Stomach (tissue), 9 donors: ENCODE data around the gene PLEKHG4. TPM values are rescaled to one million over a fixed set of nuclear protein-coding genes. Genes with fewer than 3 reads are reported as not detected.

Source experiments
- DNase-seq, 2 donors: peaks; one replicate each; pipeline versions ENCODE4 v3.0.0 to v3.0.0-alpha.2; 2013 to 2019
- H3K27ac ChIP-seq, 5 donors: fragments of 200-600 bp in 4 of 5; sonication (generic) in 4 of 5; one replicate each; pipeline ENCODE4 v1.5.1; 2013 to 2019; ENCODE audit warnings: mild to moderate bottlenecking in 1 of 5, moderate library complexity in 1 of 5
- H3K27me3 ChIP-seq, 3 donors: fragments of 200-600 bp; sonication (generic); one replicate each; pipeline ENCODE4 v1.5.1; 2017 to 2019; ENCODE audit warnings: mixed run types in 1 of 3
- H3K36me3 ChIP-seq, 4 donors: fragments of 200-600 bp; sonication (generic); 1 replicate in 3 of 4; 2 replicates in 1 of 4; pipeline ENCODE4 v1.5.1; 2016 to 2019
- H3K4me1 ChIP-seq, 4 donors: fragments of 200-600 bp; sonication (generic); one replicate each; pipeline ENCODE4 v1.5.1; 2016 to 2019
- H3K4me3 ChIP-seq, 4 donors: fragments of 200-600 bp; sonication (generic) in 3 of 4; one replicate each; pipeline ENCODE4 v1.5.1; 2016 to 2019; ENCODE audit warnings: mild to moderate bottlenecking in 1 of 4
- H3K9me3 ChIP-seq, 4 donors: fragments of 200-600 bp; sonication (generic); one replicate each; pipeline ENCODE4 v1.5.1; 2016 to 2019
- EP300 ChIP-seq: sonication (generic); formaldehyde crosslinking; IDR thresholded peaks from one replicate; pipeline ENCODE4 v1.6.1; 2017; ENCODE audit warnings: antibody characterized with exemption
- POLR2A ChIP-seq, 4 donors: fragments of 450-650 bp; IDR thresholded peaks; one replicate each; pipeline ENCODE4 v1.6.1; 2016; ENCODE audit warnings: antibody characterized with exemption in 4 of 4, control low read depth in 2 of 4, mild to moderate bottlenecking in 1 of 4, moderate library complexity in 1 of 4
- POLR2AphosphoS5 ChIP-seq, 3 donors: sonication (generic); formaldehyde crosslinking; IDR thresholded peaks; one replicate each; pipeline ENCODE4 v1.6.1; 2016; ENCODE audit warnings: antibody characterized with exemption in 3 of 3
- WGBS, 5 donors: extraction: QIAGEN DNeasy Blood & Tissue Kit in 3 of 5; methylation state at CpG; one replicate each; pipeline versions ENCODE4 v1.1.5 to v1.1.7; 2013 to 2018; 5-methylcytosine and 5-hydroxymethylcytosine counted together
- intact Hi-C: fragments of 100-400 bp; cut with DNase I; formaldehyde crosslinking; loops from one replicate; pipeline ENCODE4 v1.15.1; 2023; ENCODE audit warnings: low total_unique reads
- polyA plus RNA-seq, 3 donors: library from polyadenylated mRNA; stranded (reverse); fragments of 200-250 nt; gene quantifications; one replicate each; pipeline ENCODE4 v1.2.3, GENCODE V29; 2013
- total RNA-seq, 5 donors: library from RNA; depleted of rRNA; stranded (reverse); fragments of >200 nt; gene quantifications; one replicate each; pipeline versions ENCODE4 v1.1.0 to v1.2.3, GENCODE V29; 2014 to 2016
- TF ChIP-seq, protein P1 (sequence below), 7 experiments: fragments of 450-650 bp in 4 of 7; fragments of 200-600 bp in 3 of 7; sonication (generic) in 3 of 7; IDR thresholded peaks; one replicate each; pipeline ENCODE4 v1.5.1; 2016 to 2019; ENCODE audit warnings: antibody characterized with exemption in 7 of 7, control low read depth in 2 of 7, mild to moderate bottlenecking in 1 of 7
- donor health status: healthy with polysubstance abuse.
- donor health status: Bipolar disorder and iron deficiency.
- donor health status: healthy.

The PLEKHG4 gene
- total and polyA plus RNA-seq, 8 donors, result 2.3 to 57.1 (median 6.6) TPM

DNA sequence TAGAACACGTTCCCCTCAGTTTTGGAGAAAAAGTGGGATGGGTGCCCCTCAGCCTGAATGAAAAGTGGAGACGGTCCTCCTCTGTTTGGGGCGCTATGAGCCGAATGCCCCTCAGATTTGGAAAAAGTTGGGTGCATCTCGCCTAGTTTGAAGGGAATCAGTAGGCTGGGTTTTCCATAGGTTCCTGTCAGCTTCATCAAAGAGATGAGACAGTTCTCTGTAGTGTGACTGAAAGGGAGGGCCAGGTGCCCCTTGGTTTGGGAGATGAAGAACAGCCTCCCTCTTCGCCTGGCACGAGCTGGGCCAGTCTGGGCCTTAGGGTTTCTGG, 31.3 kb upstream of the PLEKHG4 start:
- 4 to 12% (median 5%) methylated on average over 5 to 7 of the region's 7 CpGs for WGBS, 5 donors
- Histone ChIP-seq H3K4me3 (peak overlapping the region; percentile 64 to 85 (median 78)), H3K27ac (peak overlapping the region in 2 of 5 donors; percentile 1 to 87), H3K4me1 (peaks cover 42 to 60% (median 51%) of the 10 kb centered on the region in 4 donors), H3K36me3 (no peaks in the 10 kb centered on the region), H3K9me3 (no peaks in the 10 kb centered on the region), H3K27me3 (peaks cover 0 to 48% (median 19%) of the 10 kb centered on the region in 3 donors)
- TF ChIP-seq EP300, result no peak
- TF ChIP-seq POLR2AphosphoS5 (IDR thresholded peaks at IDR 0.05), result no peak
- no peak for TF ChIP-seq POLR2A (IDR thresholded peaks at IDR 0.05)
- TF ChIP-seq, protein P1, sequence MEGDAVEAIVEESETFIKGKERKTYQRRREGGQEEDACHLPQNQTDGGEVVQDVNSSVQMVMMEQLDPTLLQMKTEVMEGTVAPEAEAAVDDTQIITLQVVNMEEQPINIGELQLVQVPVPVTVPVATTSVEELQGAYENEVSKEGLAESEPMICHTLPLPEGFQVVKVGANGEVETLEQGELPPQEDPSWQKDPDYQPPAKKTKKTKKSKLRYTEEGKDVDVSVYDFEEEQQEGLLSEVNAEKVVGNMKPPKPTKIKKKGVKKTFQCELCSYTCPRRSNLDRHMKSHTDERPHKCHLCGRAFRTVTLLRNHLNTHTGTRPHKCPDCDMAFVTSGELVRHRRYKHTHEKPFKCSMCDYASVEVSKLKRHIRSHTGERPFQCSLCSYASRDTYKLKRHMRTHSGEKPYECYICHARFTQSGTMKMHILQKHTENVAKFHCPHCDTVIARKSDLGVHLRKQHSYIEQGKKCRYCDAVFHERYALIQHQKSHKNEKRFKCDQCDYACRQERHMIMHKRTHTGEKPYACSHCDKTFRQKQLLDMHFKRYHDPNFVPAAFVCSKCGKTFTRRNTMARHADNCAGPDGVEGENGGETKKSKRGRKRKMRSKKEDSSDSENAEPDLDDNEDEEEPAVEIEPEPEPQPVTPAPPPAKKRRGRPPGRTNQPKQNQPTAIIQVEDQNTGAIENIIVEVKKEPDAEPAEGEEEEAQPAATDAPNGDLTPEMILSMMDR (IDR thresholded peaks at IDR 0.05), result no peak
- no peak for DNase-seq
- intact Hi-C loops, result no loop called here

DNA sequence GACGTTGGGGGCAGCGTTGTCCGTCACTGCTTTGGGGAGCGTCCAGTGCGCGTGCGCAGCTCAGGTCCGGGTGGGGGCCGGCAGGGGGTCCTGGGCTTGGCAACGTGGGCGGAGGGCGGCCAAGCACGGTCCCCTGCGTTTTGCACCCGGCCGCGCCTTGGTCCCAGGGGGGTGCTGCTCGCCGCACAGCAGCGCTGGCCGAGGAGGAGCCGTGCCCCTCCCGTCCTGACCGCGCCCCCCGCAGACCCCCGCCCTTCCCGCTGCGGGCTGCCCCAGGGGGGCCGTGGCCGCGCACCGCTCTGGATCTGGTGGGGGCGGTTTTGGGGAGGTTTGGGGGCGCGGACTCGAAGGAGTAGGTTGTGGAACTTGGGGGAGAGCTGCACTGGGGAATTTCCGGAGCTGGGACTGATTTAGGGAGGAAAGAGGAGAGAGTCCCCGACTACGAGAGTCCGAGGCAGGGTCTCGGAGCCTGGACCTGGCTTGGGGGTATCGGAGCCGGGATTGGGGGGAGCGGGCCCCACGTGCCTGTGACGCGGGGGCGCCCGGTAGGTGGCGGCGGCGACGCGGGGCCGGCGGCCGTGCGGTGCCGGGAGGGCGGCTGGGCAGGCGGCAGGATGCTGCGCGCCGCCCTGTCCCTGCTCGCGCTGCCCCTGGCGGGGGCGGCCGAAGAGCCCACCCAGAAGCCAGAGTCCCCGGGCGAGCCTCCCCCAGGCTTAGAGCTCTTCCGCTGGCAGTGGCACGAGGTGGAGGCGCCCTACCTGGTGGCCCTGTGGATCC, 30.7 kb upstream of the PLEKHG4 start, which contains the start of gene SLC9A5:
Gene SLC9A5, plus strand, starts transcription at position 579 of the 777 bp plus-strand sequence. Its CDS starts 36 bp downstream, at position 615.
- TF ChIP-seq EP300 (no peak), POLR2A (IDR thresholded peaks at IDR 0.05) (no peak), POLR2AphosphoS5 (IDR thresholded peaks at IDR 0.05) (no peak)
- TF ChIP-seq, protein P1 (IDR thresholded peaks at IDR 0.05), result peak in 1 of 7 experiments; percentile 24
- Histone ChIP-seq H3K27me3 (peaks cover 0 to 48% (median 19%) of the 10 kb centered on the region in 3 donors), H3K9me3 (no peaks in the 10 kb centered on the region), H3K4me1 (peaks cover 39 to 54% (median 51%) of the 10 kb centered on the region in 4 donors), H3K4me3 (peak within 1 kb of the TSS; percentile 64 to 85 (median 78)), H3K36me3 (no peaks in the 10 kb centered on the region), H3K27ac (peak within 1 kb of the TSS in 4 of 5 donors; percentile 87 to 95 (median 90))
- intact Hi-C loops, result no loop called here
- 0 to 2% (median 1%) methylated on average over 37 to 75 of the region's 75 CpGs for WGBS, 5 donors
- peak in 1 of 2 donors; percentile 69 for DNase-seq

DNA sequence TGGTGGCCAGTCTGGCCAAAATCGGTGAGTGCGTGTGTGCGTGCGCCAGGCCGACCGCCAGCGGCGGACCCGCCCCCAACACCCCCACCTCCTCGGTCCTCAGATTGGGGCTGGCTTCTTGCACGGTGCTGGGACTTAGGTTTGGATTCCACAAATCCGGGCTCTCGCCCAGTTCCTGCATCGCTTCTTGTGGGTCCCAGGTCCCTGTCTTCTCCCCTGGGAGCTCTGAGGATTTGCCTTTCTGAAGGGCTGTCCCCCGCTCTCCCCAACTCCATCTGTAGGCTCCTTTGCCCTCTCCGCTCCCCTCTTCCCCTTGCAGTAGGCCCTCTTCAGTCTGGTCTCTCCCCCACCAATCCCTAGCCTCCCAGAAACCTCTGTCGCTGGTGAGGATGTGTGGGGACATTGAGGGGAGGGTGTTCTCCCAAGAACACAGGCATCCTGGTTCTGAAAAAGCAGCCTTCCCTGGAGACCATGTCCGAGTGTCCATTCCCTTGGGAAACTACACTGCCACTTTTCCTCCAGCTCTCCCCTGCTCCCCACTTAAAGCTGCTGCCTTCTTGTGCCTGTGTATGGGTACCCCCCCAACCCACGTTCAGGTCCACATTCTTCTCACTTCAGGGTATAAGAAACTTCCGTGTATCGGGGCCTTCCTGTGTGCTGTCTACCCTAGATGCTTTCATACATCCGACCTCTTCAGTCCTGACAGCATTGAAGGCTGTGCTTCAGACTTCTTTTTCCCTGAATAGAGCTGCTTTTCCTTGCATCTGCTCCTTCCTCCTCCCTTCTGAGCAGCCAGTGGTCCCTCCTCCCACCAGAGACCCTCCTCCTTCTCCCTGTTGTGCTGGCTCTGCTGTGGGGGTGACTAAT, 29.9 kb upstream of the PLEKHG4 start:
- peaks cover 0 to 48% (median 19%) of the 10 kb centered on the region in 3 donors for H3K27me3 ChIP-seq
- no peak for TF ChIP-seq POLR2A (IDR thresholded peaks at IDR 0.05)
- TF ChIP-seq, protein P1 (IDR thresholded peaks at IDR 0.05), result no peak
- no peak for TF ChIP-seq POLR2AphosphoS5 (IDR thresholded peaks at IDR 0.05)
- no peak for TF ChIP-seq EP300
- intact Hi-C loops, result no loop called here

DNA sequence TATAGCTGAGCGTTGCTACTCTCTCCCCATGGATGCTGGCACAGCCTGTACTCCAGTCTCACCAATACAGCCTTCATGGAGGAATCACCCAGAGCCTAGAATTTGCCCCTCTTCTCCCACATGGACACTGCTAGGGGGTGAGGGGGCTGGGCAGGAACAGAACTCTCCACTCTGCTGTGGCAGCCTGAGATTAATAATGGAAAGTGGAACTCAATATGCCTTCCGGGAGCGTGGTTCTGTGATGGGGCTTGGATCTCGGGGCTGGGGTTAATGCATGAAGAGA, 29.3 kb upstream of the PLEKHG4 start:
- H3K27ac ChIP-seq, result no peak overlapping the region
- peaks cover 0 to 48% (median 19%) of the 10 kb centered on the region in 3 donors for H3K27me3 ChIP-seq
- intact Hi-C loops, result no loop called here
- no peak overlapping the region for H3K4me3 ChIP-seq
- WGBS, 5 donors, result 63 to 86% (median 77%) methylated on average over 4 of the region's 4 CpGs
- TF ChIP-seq POLR2A (IDR thresholded peaks at IDR 0.05) (no peak), EP300 (no peak), POLR2AphosphoS5 (IDR thresholded peaks at IDR 0.05) (no peak)
- TF ChIP-seq, protein P1 (IDR thresholded peaks at IDR 0.05), result no peak
- H3K36me3 ChIP-seq, result no peaks in the 10 kb centered on the region
- H3K4me1 ChIP-seq, result peaks cover 27 to 41% (median 39%) of the 10 kb centered on the region in 4 donors
- H3K9me3 ChIP-seq, result no peaks in the 10 kb centered on the region
- no peak for DNase-seq

More for the DNA sequence above, 29.9 kb upstream of the PLEKHG4 start:
- WGBS, 5 donors, result 17 to 27% (median 20%) methylated on average over 18 to 22 of the region's 22 CpGs
- peak overlapping the region; percentile 52 to 85 (median 68) for H3K4me3 ChIP-seq
- no peaks in the 10 kb centered on the region for H3K36me3 ChIP-seq
- peaks cover 32 to 47% (median 45%) of the 10 kb centered on the region in 4 donors for H3K4me1 ChIP-seq
- DNase-seq, result no peak
- H3K9me3 ChIP-seq, result no peaks in the 10 kb centered on the region
- H3K27ac ChIP-seq, result peak overlapping the region in 1 of 5 donors; percentile 87
